ENCODE measurements around the gene ST6GAL1. TPM values are rescaled to one million over a fixed set of nuclear protein-coding genes. Genes with fewer than 3 reads are reported as not detected.

Gene ST6GAL1
- total and polyA plus RNA-seq, 2 experiments from 2014 or later: 64.3 to 123 TPM

- H3K36me3 ChIP-seq: peaks cover 13% of the 10 kb centered on the region
Observed at GRCh38 chr3:186985661-186986364, 55.5 kb downstream of the ST6GAL1 start.

GRCh38 chr3:186986406-186986805 is 56.1 kb downstream of the ST6GAL1 start:
- H3K27ac ChIP-seq: peak overlapping the region; percentile 67
- DNase-seq (ENCODE audit: low read depth in 1 of 2, low spot score in 1 of 2): peak in 1 of 2 donors; percentile 19
- no peak overlapping the region for H3K4me3 ChIP-seq
- H3K36me3 ChIP-seq: peaks cover 13% of the 10 kb centered on the region
- no peaks in the 10 kb centered on the region for H3K27me3 ChIP-seq
- TF ChIP-seq CTCF (IDR thresholded peaks at IDR 0.05; ENCODE audit: low read depth, low read length): no peak
- peaks cover 32% of the 10 kb centered on the region for H3K4me1 ChIP-seq (ENCODE audit: low read depth)
- H3K9me3 ChIP-seq (ENCODE audit: low read depth): no peaks in the 10 kb centered on the region

More at GRCh38 chr3:186985661-186986364, 55.5 kb downstream of the ST6GAL1 start:
- no peak for DNase-seq (ENCODE audit: low read depth in 1 of 2, low spot score in 1 of 2)
- Histone ChIP-seq H3K9me3 (ENCODE audit: low read depth) (no peaks in the 10 kb centered on the region), H3K4me1 (ENCODE audit: low read depth) (peaks cover 32% of the 10 kb centered on the region), H3K4me3 (no peak overlapping the region), H3K27me3 (no peaks in the 10 kb centered on the region), H3K27ac (peak overlapping the region; percentile 67)
- TF ChIP-seq CTCF (IDR thresholded peaks at IDR 0.05; ENCODE audit: low read depth, low read length): no peak

GRCh38 chr3:186986816-186987215 is 56.5 kb downstream of the ST6GAL1 start:
- H3K36me3 ChIP-seq: peaks cover 10% of the 10 kb centered on the region
- no peak for TF ChIP-seq CTCF (IDR thresholded peaks at IDR 0.05; ENCODE audit: low read depth, low read length)
- H3K9me3 ChIP-seq (ENCODE audit: low read depth): no peaks in the 10 kb centered on the region
- DNase-seq (ENCODE audit: low read depth in 1 of 2, low spot score in 1 of 2): no peak
- H3K4me1 ChIP-seq (ENCODE audit: low read depth): peaks cover 32% of the 10 kb centered on the region
- H3K27ac ChIP-seq: peak overlapping the region; percentile 67
- no peaks in the 10 kb centered on the region for H3K27me3 ChIP-seq
- H3K4me3 ChIP-seq: no peak overlapping the region

GRCh38 chr3:186988806-186989205 is 58.5 kb downstream of the ST6GAL1 start:
- TF ChIP-seq CTCF (IDR thresholded peaks at IDR 0.05; ENCODE audit: low read depth, low read length): no peak
- DNase-seq (ENCODE audit: low read depth in 1 of 2, low spot score in 1 of 2): no peak
- H3K27ac ChIP-seq: no peak overlapping the region

GRCh38 chr3:186989429-186989828 is 59.1 kb downstream of the ST6GAL1 start:
- H3K9me3 ChIP-seq (ENCODE audit: low read depth): no peaks in the 10 kb centered on the region
- DNase-seq (ENCODE audit: low read depth in 1 of 2, low spot score in 1 of 2): no peak
- peaks cover 19% of the 10 kb centered on the region for H3K4me1 ChIP-seq (ENCODE audit: low read depth)

More at GRCh38 chr3:186988806-186989205, 58.5 kb downstream of the ST6GAL1 start:
- no peaks in the 10 kb centered on the region for H3K27me3 ChIP-seq
- H3K36me3 ChIP-seq: no peaks in the 10 kb centered on the region
- H3K9me3 ChIP-seq (ENCODE audit: low read depth): no peaks in the 10 kb centered on the region
- H3K4me3 ChIP-seq: no peak overlapping the region
- H3K4me1 ChIP-seq (ENCODE audit: low read depth): peaks cover 25% of the 10 kb centered on the region

More at GRCh38 chr3:186989429-186989828, 59.1 kb downstream of the ST6GAL1 start:
- Histone ChIP-seq H3K4me3 (no peak overlapping the region), H3K27ac (no peak overlapping the region), H3K36me3 (no peaks in the 10 kb centered on the region), H3K27me3 (no peaks in the 10 kb centered on the region)
- TF ChIP-seq CTCF (IDR thresholded peaks at IDR 0.05; ENCODE audit: low read depth, low read length): no peak
